Vagina (tissue), 2 donors: ENCODE measurements around the gene LGR6. TPM values are rescaled to one million over a fixed set of nuclear protein-coding genes. Genes with fewer than 3 reads are reported as not detected.

ENCODE experiments used
- DNase-seq, 2 donors: peaks; one replicate each; pipeline ENCODE4 v3.0.0-alpha.2; 2017; ENCODE audit errors: extremely low spot score in 2 of 2
- H3K27ac ChIP-seq: fragments of 200-600 bp; sonication (generic); one replicate; pipeline ENCODE4 v1.5.1; 2019
- H3K27me3 ChIP-seq: fragments of 200-600 bp; sonication (generic); one replicate; pipeline ENCODE4 v1.5.1; 2019
- H3K36me3 ChIP-seq, 2 donors: fragments of 200-600 bp; sonication (generic); one replicate each; pipeline ENCODE4 v1.5.1; 2017 to 2019
- H3K4me1 ChIP-seq: fragments of 200-600 bp; sonication (generic); one replicate; pipeline ENCODE4 v1.5.1; 2019
- H3K4me3 ChIP-seq, 2 donors: fragments of 200-600 bp; sonication (generic); 1 replicate in 1 of 2; 2 replicates in 1 of 2; pipeline ENCODE4 v1.5.1; 2016 to 2019
- H3K9me3 ChIP-seq: fragments of 200-600 bp; sonication (generic); one replicate; pipeline ENCODE4 v1.5.1; 2019
- POLR2A ChIP-seq, 2 donors: fragments of 450-650 bp; IDR thresholded peaks; one replicate each; pipeline ENCODE4 v1.6.1; 2017; ENCODE audit warnings: antibody characterized with exemption in 2 of 2, mild to moderate bottlenecking in 2 of 2, moderate library complexity in 2 of 2
- POLR2AphosphoS5 ChIP-seq, 2 donors: sonication (generic); formaldehyde crosslinking; IDR thresholded peaks; one replicate each; pipeline ENCODE4 v1.9.0; 2017; ENCODE audit warnings: antibody characterized with exemption in 2 of 2, mild to moderate bottlenecking in 2 of 2, low read depth in 1 of 2; ENCODE audit not compliant: insufficient read depth in 1 of 2
- intact Hi-C: fragments of 100-400 bp; cut with DNase I; formaldehyde crosslinking; loops from one replicate; pipeline ENCODE4 v1.15.1; 2023
- total RNA-seq: library from RNA; depleted of rRNA; stranded (reverse); fragments of >200 nt; gene quantifications from one replicate; pipeline ENCODE4 v1.2.3, GENCODE V29; 2016
- TF ChIP-seq, protein P1 (sequence below), 3 experiments: fragments of 450-650 bp in 2 of 3; fragments of 200-600 bp in 1 of 3; sonication (generic) in 1 of 3; IDR thresholded peaks; one replicate each; pipeline ENCODE4 v1.5.1; 2017 to 2019; ENCODE audit warnings: antibody characterized with exemption in 3 of 3, mild to moderate bottlenecking in 2 of 3, moderate library complexity in 2 of 3

The LGR6 gene
- total RNA-seq, 1 donor from 2014 or later: 6.6 TPM

DNA sequence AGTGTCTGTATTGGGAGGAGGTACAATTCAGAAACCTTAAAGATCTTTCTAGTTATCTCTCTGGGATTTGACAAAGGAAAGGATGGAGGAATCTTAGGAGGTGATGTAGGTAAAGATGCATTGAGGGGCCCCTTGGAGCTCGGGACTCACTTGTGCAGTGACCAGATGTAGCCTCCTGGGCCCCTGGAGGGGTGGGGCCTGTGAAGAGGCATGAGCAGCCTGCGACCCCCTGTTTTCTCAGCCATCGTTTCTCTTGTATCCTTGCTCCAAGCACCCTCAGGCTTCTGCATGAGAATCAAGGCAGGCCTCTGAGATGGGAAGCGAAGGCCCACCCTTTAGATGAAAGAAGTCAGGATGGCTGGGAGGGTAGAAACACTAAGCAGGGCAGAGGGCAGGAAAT is 39.6 kb downstream of the LGR6 start:
- Histone ChIP-seq H3K27ac (no peak overlapping the region), H3K9me3 (no peaks in the 10 kb centered on the region), H3K36me3 (no peaks in the 10 kb centered on the region), H3K4me1 (peaks cover 14% of the 10 kb centered on the region), H3K27me3 (no peaks in the 10 kb centered on the region), H3K4me3 (no peak overlapping the region)
- TF ChIP-seq, protein P1, sequence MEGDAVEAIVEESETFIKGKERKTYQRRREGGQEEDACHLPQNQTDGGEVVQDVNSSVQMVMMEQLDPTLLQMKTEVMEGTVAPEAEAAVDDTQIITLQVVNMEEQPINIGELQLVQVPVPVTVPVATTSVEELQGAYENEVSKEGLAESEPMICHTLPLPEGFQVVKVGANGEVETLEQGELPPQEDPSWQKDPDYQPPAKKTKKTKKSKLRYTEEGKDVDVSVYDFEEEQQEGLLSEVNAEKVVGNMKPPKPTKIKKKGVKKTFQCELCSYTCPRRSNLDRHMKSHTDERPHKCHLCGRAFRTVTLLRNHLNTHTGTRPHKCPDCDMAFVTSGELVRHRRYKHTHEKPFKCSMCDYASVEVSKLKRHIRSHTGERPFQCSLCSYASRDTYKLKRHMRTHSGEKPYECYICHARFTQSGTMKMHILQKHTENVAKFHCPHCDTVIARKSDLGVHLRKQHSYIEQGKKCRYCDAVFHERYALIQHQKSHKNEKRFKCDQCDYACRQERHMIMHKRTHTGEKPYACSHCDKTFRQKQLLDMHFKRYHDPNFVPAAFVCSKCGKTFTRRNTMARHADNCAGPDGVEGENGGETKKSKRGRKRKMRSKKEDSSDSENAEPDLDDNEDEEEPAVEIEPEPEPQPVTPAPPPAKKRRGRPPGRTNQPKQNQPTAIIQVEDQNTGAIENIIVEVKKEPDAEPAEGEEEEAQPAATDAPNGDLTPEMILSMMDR (IDR thresholded peaks at IDR 0.05): no peak
- TF ChIP-seq POLR2A (IDR thresholded peaks at IDR 0.05) (no peak), POLR2AphosphoS5 (IDR thresholded peaks at IDR 0.05; ENCODE audit: insufficient read depth in 1 of 2, low read depth in 1 of 2) (no peak)
- no peak for DNase-seq
- intact Hi-C loops: no loop called here

DNA sequence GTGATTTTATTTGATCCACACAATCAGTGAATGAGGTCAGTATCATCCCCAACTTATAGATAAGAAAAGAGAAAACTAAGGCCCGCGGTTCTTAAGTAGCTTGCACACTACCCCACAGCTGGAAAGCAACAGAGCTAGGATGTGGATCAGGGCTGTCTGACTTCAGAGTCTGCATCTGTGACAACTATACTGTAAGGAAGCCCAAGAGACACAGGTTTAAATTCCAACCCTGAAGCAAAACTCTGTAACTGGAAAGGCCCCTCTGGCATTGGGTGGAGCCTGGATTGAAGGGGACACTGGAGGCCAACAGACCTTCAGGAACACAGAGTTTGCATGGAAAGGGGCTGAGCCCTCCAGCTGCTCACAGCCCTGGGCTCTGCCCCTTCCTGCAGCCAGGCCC is 40.2 kb downstream of the LGR6 start:
- H3K27me3 ChIP-seq: no peaks in the 10 kb centered on the region
- TF ChIP-seq, protein P1 (IDR thresholded peaks at IDR 0.05): no peak
- TF ChIP-seq POLR2AphosphoS5 (IDR thresholded peaks at IDR 0.05; ENCODE audit: insufficient read depth in 1 of 2, low read depth in 1 of 2): no peak
- TF ChIP-seq POLR2A (IDR thresholded peaks at IDR 0.05): no peak
- H3K4me1 ChIP-seq: peaks cover 11% of the 10 kb centered on the region
- no peak overlapping the region for H3K27ac ChIP-seq
- no peak for DNase-seq
- no peak overlapping the region for H3K4me3 ChIP-seq
- intact Hi-C loops: no loop called here
- H3K36me3 ChIP-seq: no peaks in the 10 kb centered on the region
- H3K9me3 ChIP-seq: no peaks in the 10 kb centered on the region

DNA sequence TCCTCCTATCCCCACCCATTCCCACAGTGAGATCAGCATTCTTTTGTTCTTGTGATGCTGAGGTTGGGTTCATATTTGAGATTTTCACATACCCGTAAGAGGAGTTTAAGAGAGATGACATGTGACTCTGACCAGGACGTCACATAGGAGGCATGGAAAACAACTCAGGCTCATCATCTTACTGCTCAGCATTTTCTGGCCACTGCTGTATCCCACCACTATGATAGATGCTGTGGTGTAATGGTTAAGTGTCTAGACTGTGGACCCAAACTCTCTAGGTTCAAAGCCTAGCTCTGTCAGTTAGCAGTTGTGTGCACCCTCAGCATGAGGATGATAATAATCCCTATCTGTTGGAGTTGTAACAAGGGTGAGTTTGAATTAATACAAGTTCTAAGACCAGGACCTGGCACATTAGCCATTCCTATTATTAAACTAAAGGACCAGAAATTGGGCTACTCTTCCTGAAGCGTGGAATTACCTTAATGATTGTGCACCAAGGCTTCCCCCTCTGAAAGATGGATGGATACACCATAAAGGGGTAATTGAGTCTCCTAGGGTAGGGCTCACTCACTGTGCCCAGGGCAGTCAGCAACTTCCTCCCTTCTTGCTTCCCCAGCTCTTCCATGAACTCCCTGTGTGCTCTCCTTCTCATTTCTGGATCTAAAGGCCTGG is 40.9 kb downstream of the LGR6 start:
- peaks cover 9% of the 10 kb centered on the region for H3K4me1 ChIP-seq

DNA sequence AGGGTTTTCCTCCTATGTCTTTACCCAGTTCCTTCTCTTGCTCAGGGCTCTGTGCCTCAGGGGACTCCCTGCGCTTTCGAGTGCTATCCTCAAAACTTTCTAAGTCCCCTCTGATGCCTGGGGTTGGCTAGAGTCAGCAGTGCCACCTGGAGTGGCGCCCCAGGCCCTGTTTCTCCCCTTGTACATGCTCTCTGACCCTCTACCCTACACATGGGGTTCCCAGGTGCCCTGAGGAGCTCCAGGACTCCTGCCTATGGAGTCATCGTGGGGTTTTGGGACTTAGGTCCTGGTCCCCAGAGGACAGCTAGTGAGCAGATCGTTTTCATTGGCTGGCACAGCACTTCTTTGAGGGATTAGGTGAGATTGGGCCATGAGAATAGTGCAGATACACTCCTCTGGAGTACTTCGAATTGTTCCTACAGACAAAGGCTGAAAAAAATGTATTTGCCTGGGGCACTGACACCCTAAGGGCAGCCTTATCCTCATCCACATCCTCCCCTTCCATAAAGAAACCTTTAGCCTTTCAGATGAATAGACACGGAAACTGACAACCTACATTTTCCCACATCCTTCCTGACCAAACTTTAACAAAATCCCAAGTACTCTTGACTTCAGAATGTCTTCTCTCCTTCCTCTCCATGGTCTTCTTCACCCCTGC is 41.5 kb downstream of the LGR6 start:
- H3K27ac ChIP-seq: no peak overlapping the region
- peaks cover 9% of the 10 kb centered on the region for H3K4me1 ChIP-seq
- H3K4me3 ChIP-seq: no peak overlapping the region
- DNase-seq: no peak
- no peaks in the 10 kb centered on the region for H3K36me3 ChIP-seq
- no peak for TF ChIP-seq POLR2AphosphoS5 (IDR thresholded peaks at IDR 0.05; ENCODE audit: insufficient read depth in 1 of 2, low read depth in 1 of 2)
- H3K27me3 ChIP-seq: no peaks in the 10 kb centered on the region
- intact Hi-C loops: no loop called here
- no peaks in the 10 kb centered on the region for H3K9me3 ChIP-seq

More for the DNA sequence above, 40.9 kb downstream of the LGR6 start:
- no peak for DNase-seq
- TF ChIP-seq POLR2A (IDR thresholded peaks at IDR 0.05): no peak
- no peaks in the 10 kb centered on the region for H3K27me3 ChIP-seq
- intact Hi-C loops: no loop called here
- H3K27ac ChIP-seq: no peak overlapping the region
- no peak overlapping the region for H3K4me3 ChIP-seq
- H3K36me3 ChIP-seq: no peaks in the 10 kb centered on the region
- no peaks in the 10 kb centered on the region for H3K9me3 ChIP-seq

DNA sequence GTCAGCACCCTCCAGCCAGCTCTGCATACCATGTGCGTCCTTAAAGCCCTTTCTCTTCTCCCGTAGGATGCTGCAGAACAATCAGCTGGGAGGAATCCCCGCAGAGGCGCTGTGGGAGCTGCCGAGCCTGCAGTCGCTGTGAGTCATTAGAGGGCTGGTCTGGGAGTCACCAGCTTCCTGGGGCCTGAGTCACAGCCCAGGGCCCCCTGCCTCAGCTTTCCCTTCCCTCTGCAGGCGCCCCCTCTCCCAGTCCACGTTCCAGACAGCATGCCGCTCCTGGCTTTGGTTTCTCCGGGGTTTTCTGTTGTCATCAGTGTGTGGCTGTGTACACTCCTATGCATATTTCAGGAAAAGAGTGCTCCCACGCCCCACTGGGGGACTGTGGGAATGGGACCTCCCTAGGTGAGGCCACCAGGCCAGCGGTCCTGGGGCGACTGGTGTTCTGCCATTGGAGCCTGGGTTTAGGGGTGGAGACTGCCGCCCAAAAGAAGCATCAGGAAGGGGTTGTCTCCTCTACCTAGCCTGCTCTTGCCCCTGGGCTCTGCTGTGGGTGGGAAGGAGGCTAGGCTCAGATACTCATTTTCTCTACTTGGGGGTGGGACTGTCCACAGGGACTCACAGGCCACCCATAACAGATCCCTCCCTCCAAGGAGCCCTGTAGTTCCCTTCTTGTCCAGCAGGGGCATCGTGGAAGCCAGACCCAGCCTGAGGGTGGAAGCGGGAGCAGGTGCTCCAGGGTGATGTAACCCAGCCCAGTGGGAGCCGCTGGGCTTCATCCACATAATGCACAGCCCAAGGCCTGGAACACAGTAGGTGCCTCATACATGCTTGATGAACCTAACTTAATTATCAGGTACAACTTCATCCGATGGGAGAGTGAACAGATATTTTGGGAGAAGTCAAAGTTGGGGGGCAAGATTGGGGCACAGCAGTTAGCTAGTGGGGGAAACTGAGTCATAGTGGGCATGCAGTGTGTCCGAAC is 42.5 kb downstream of the LGR6 start:
- no peaks in the 10 kb centered on the region for H3K27me3 ChIP-seq
- no peaks in the 10 kb centered on the region for H3K9me3 ChIP-seq
- no peak for TF ChIP-seq POLR2AphosphoS5 (IDR thresholded peaks at IDR 0.05; ENCODE audit: insufficient read depth in 1 of 2, low read depth in 1 of 2)
- TF ChIP-seq, protein P1 (IDR thresholded peaks at IDR 0.05): peak in 2 of 3 experiments; percentile 27 to 48
- TF ChIP-seq POLR2A (IDR thresholded peaks at IDR 0.05): no peak
- no peaks in the 10 kb centered on the region for H3K36me3 ChIP-seq
- DNase-seq: no peak
- no peak overlapping the region for H3K27ac ChIP-seq
- no peak overlapping the region for H3K4me3 ChIP-seq
- peaks cover 12% of the 10 kb centered on the region for H3K4me1 ChIP-seq
- intact Hi-C loops: no loop called here
